SK-N-MC (cell line): Measurements from ENCODE around the gene AGPAT2.

Experiments
- DNase-seq: peaks from one replicate; pipeline ENCODE4 v3.0.0-alpha.2; 2011; ENCODE audit warnings: low read depth, low spot score
- H3K27ac ChIP-seq: fragments of 200-600 bp; sonication (generic); 2 replicates; pipeline ENCODE4 v1.5.1; 2016; ENCODE audit warnings: mixed run types
- H3K36me3 ChIP-seq: fragments of 200-600 bp; sonication (generic); 2 replicates; pipeline ENCODE4 v1.6.1; 2017; ENCODE audit warnings: antibody characterized with exemption, low read length, mixed read lengths; ENCODE audit not compliant: insufficient read depth
- H3K4me3 ChIP-seq: fragments of 200-600 bp; sonication (generic); 2 replicates; pipeline ENCODE4 v1.5.1; 2016
- H3K9ac ChIP-seq: fragments of 200-600 bp; sonication (generic); 2 replicates; pipeline ENCODE4 v1.8.0; 2017; ENCODE audit warnings: mixed run types, mixed read lengths; ENCODE audit not compliant: insufficient read length
- H3K9me3 ChIP-seq: fragments of 200-600 bp; sonication (generic); 2 replicates; pipeline ENCODE4 v1.6.1; 2017; ENCODE audit warnings: low read depth, mild to moderate bottlenecking, antibody characterized with exemption, low read length, moderate library complexity, mixed read lengths
- EZH2 ChIP-seq: fragments of 200-600 bp; sonication (generic); IDR thresholded peaks from one replicate; pipeline ENCODE4 v1.6.1; 2017; ENCODE audit warnings: antibody characterized with exemption
- FOXP2 ChIP-seq: optimal IDR thresholded peaks from 2 replicates; pipeline ENCODE3; 2011; ENCODE audit warnings: mild to moderate bottlenecking, moderate library complexity; ENCODE audit not compliant: insufficient read depth; ENCODE audit errors: extremely low read length, control extremely low read depth
- POLR2AphosphoS5 ChIP-seq: IDR thresholded peaks from 2 replicates; pipeline ENCODE4 v1.6.1; 2012; ENCODE audit warnings: mild to moderate bottlenecking, low read depth, low read length, borderline replicate concordance

AGPAT2 gene

DNA sequence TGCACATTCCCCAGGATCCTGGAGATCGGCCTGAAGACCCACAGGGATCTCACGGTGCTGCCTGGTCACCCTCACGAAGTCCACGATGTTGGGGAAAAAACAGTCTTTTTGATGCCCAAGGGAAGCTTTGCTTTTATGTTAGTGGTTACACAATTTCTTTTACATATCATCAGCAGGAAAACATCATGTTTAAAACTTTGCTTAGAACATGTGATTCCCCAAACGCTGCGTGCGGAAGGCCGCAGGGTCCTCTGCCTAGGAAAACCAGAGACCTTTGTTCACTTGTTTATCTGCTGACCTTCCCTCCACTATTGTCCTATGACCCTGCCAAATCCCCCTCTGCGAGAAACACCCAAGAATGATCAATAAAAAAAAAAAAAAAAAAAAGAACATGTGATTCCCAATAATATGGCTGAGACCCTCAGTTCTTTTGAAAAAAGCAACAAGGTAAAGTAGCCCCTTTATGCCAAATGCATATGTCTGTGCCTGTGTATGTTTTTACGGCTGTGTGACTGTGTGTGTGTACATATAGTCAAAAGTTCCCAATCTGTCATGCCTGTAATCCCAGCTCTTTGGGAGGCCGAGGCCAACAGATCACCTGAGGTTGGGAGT, 11.5 kb upstream of the AGPAT2 start:
- H3K27ac ChIP-seq = peak overlapping the region; percentile 19; the same call in 1 of the 2 replicates
- no peak overlapping the region for H3K4me3 ChIP-seq
- H3K36me3 ChIP-seq = no peaks in the 10 kb centered on the region
- no peak for DNase-seq
- no peak overlapping the region for H3K9ac ChIP-seq
- TF ChIP-seq FOXP2 (no peak), POLR2AphosphoS5 (no peak), EZH2 (no peak)
- H3K9me3 ChIP-seq = no peaks in the 10 kb centered on the region

DNA sequence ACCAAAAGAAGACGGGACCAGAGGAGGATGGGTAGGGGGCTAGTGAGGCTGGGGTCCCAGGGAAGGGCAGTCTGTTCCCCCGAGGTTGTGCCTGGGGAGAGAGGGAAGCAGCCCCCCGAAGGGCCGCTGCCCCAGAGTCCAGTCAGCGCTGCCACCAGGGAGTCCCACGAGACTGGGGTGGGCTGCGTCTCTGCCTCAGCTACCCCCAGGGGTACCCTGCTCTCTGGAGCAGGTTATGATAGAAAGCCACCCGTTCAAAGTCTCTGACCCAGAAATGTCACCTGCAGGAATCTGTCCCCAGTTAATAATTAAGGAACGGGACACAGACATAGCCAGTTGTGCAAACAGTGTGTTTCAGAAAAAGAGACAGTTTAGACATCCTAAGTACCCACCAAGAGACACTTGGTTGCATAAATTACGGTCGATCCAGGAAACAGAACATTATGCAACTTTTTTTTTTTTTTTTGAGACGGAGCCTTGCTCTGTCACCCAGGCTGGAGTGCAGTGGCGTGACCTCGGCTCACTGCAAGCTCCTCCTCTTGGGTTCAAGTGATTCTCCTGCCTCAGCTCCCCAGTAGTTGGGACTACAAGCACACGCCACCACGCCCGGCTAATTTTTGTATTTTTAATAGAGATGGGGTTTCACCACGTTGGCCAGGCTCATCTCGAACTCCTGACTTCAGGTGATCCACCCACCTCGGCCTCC, 10.7 kb upstream of the AGPAT2 start:
- no peak for DNase-seq
- H3K36me3 ChIP-seq = no peaks in the 10 kb centered on the region
- no peak overlapping the region for H3K9ac ChIP-seq
- H3K9me3 ChIP-seq = no peaks in the 10 kb centered on the region
- H3K4me3 ChIP-seq = no peak overlapping the region
- TF ChIP-seq POLR2AphosphoS5 (no peak), FOXP2 (no peak), EZH2 (no peak)
- 0 out of 2 replicates have a peak overlapping the region, but pooled peaks have one; percentile 19 for H3K27ac ChIP-seq

- Histone ChIP-seq H3K27ac (no peak overlapping the region), H3K9ac (no peak overlapping the region), H3K36me3 (no peaks in the 10 kb centered on the region), H3K9me3 (no peaks in the 10 kb centered on the region), H3K4me3 (no peak overlapping the region)
- DNase-seq = no peak
- TF ChIP-seq FOXP2 (no peak), POLR2AphosphoS5 (no peak), EZH2 (no peak)
Observed at GRCh38 chr9:136697146-136697820, 10.0 kb upstream of the AGPAT2 start.

DNA sequence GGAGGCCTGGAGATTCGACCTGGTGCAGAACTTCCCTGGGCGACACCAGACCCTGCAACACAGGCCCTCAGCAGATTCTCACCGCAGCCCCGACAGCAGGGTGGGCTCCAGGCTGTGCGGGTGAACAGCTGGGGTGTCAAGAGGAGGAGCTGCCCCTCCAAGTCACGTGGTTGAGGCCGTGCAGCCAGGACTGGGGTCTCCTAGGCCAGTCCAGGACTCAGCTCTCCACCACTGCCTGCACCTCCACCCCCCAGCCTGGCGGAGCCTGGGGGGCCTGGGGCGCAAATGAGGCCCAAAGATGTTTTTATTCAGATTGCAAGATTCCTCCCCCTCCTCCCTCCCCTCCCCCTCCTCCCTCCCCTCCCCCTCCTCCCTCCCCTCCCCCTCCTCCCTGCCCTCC, 9.2 kb upstream of the AGPAT2 start:
- Histone ChIP-seq H3K9me3 (no peaks in the 10 kb centered on the region), H3K27ac (no peak overlapping the region), H3K36me3 (no peaks in the 10 kb centered on the region), H3K4me3 (no peak overlapping the region), H3K9ac (no peak overlapping the region)
- TF ChIP-seq FOXP2 (no peak), POLR2AphosphoS5 (no peak), EZH2 (no peak)
- no peak for DNase-seq

- DNase-seq = no peak
- no peak overlapping the region for H3K27ac ChIP-seq
- H3K9me3 ChIP-seq = no peaks in the 10 kb centered on the region
- no peaks in the 10 kb centered on the region for H3K36me3 ChIP-seq
- TF ChIP-seq EZH2 = no peak
- no peak for TF ChIP-seq FOXP2
- no peak overlapping the region for H3K9ac ChIP-seq
- no peak overlapping the region for H3K4me3 ChIP-seq
Observed at GRCh38 chr9:136695955-136696354, 8.7 kb upstream of the AGPAT2 start.

- DNase-seq = no peak
- TF ChIP-seq POLR2AphosphoS5 (no peak), FOXP2 (no peak), EZH2 (no peak)
- Histone ChIP-seq H3K27ac (no peak overlapping the region), H3K9me3 (no peaks in the 10 kb centered on the region), H3K9ac (no peak overlapping the region), H3K36me3 (no peaks in the 10 kb centered on the region), H3K4me3 (no peak overlapping the region)
Observed at GRCh38 chr9:136695435-136695895, 8.2 kb upstream of the AGPAT2 start.

GRCh38 chr9:136694872-136695247, 7.6 kb upstream of the AGPAT2 start:
- Histone ChIP-seq H3K9me3 (no peaks in the 10 kb centered on the region), H3K36me3 (no peaks in the 10 kb centered on the region), H3K4me3 (no peak overlapping the region), H3K27ac (no peak overlapping the region), H3K9ac (no peak overlapping the region)
- DNase-seq = no peak
- TF ChIP-seq FOXP2 (no peak), POLR2AphosphoS5 (no peak), EZH2 (no peak)

DNA sequence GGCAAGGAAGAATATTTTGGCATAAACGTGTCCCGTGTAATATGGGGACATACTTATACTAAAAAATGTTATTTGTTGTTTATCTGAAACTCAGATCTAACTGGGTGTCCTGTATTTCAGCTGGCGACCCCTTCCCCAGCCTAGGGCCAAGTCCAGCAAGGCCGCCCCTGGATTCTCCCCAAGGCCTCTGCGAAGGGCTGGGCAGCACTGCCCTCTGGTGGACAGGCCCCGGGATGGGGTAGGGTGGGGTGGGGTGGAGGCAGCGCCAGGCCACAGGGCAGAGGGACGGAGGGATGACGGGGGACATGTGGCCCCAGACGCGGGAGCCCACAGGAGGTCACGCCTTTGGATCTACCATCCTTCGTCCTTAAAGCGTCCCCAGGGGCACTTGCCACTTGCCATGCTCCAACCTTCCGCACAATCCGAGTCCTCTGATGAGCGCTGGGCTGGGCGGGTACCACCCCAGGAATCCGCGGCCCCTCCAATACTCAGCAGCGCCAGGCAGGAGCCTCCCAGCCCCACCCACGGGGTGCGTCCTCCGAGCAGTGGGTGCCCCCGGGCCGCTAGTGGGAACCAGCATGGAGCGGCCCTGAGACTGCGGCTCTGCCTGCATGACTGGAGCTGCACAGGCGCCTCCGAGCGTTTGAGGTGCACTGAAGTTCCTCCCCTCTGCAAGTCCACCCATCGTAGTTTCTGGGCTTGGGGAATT, 7.1 kb upstream of the AGPAT2 start:
- no peak for DNase-seq
- no peak overlapping the region for H3K27ac ChIP-seq

More for the DNA sequence above, 7.1 kb upstream of the AGPAT2 start:
- Histone ChIP-seq H3K9ac (no peak overlapping the region), H3K36me3 (no peaks in the 10 kb centered on the region), H3K4me3 (no peak overlapping the region), H3K9me3 (no peaks in the 10 kb centered on the region)
- TF ChIP-seq POLR2AphosphoS5 (no peak), FOXP2 (no peak), EZH2 (no peak)
